K562 (cell line): ENCODE results near the gene PHKA2. TPM values are rescaled to one million over a fixed set of nuclear protein-coding genes. Genes with fewer than 3 reads are reported as not detected.

Experiments used
- CREB1 ChIP-seq, 2 experiments: sonication (generic) in 1 of 2; formaldehyde crosslinking in 1 of 2; IDR thresholded peaks; 2 replicates each; pipeline versions ENCODE4 v1.6.1 to v1.8.0; 2012 to 2022; ENCODE audit warnings: inconsistent platforms in 1 of 2, mild to moderate bottlenecking in 1 of 2, missing genetic modification reagents in 1 of 2, moderate library complexity in 1 of 2
- CREM ChIP-seq: IDR thresholded peaks from 2 replicates; pipeline ENCODE4 v1.6.1; 2014; ENCODE audit warnings: antibody characterized with exemption, low read depth
- HDAC3 ChIP-seq: fragments of 450-650 bp; IDR thresholded peaks from 2 replicates; pipeline ENCODE4 v1.6.1; 2018; ENCODE audit warnings: borderline replicate concordance, mild to moderate bottlenecking, moderate library complexity; ENCODE audit not compliant: partially characterized antibody
- MIER1 ChIP-seq: fragments of 450-650 bp; IDR thresholded peaks from 2 replicates; pipeline ENCODE4 v1.6.1; 2016; ENCODE audit warnings: antibody characterized with exemption, mild to moderate bottlenecking, low read depth
- POLR2B ChIP-seq: fragments of 450-650 bp; IDR thresholded peaks from 2 replicates; pipeline ENCODE4 v1.6.1; 2018; ENCODE audit warnings: low read depth; ENCODE audit not compliant: partially characterized antibody
- RBFOX2 ChIP-seq: fragments of 200-400 bp; formaldehyde crosslinking; IDR thresholded peaks from 2 replicates; pipeline ENCODE4 v1.6.1; 2017; ENCODE audit warnings: low read depth, mild to moderate bottlenecking, low read length, moderate library complexity
- RNF2 ChIP-seq: sonication (generic); IDR thresholded peaks from 2 replicates; pipeline ENCODE4 v1.6.1; 2016
- SNRNP70 ChIP-seq: fragments of 200-400 bp; formaldehyde crosslinking; optimal IDR thresholded peaks from 2 replicates; pipeline ENCODE3; 2017; ENCODE audit warnings: low read depth, low read length
- SUPT5H ChIP-seq: fragments of 450-650 bp; IDR thresholded peaks from 2 replicates; pipeline ENCODE4 v1.6.1; 2016
- TAF7 ChIP-seq: fragments of 450-650 bp; IDR thresholded peaks from 2 replicates; pipeline ENCODE4 v1.6.1; 2016; ENCODE audit warnings: missing genetic modification characterization, missing compliant biosample characterization
- polyA plus RNA-seq, 8 experiments: library from polyadenylated mRNA; depleted of rRNA in 4 of 8; stranded (reverse) in 5 of 8; unstranded in 3 of 8; fragments of >200 nt; fragmentation: Nextera tagmentation in 2 of 8; fragmentation: Illumina TruSeq in 1 of 8; extraction: Ambion mirVana in 2 of 8; extraction: Trizol in 1 of 8; gene quantifications; 2 replicates each; pipeline versions ENCODE4 v1.2.1 to v1.2.3, GENCODE V29; 2011 to 2014; ENCODE audit warnings: inconsistent platforms in 1 of 8, missing spikeins in 1 of 8
- total RNA-seq, 7 experiments: library from RNA; depleted of rRNA in 6 of 7; stranded (reverse); fragments of >200 nt in 6 of 7; fragmentation: Illumina TruSeq in 2 of 7; extraction: Trizol in 2 of 7; gene quantifications; 2 replicates each; pipeline versions ENCODE4 v1.2.1 to v1.2.3, GENCODE V29; 2011 to 2021; ENCODE audit warnings: low replicate concordance in 1 of 7
- TF ChIP-seq, protein P1 (sequence below): fragments of 450-650 bp; IDR thresholded peaks from 2 replicates; pipeline ENCODE4 v1.7.1; 2018; ENCODE audit warnings: mild to moderate bottlenecking, low read depth; ENCODE audit not compliant: partially characterized antibody
- TF ChIP-seq, protein P2 (sequence below): fragments of 450-650 bp; IDR thresholded peaks from 2 replicates; pipeline ENCODE4 v1.6.1; 2018; ENCODE audit warnings: mild to moderate bottlenecking, low read depth; ENCODE audit not compliant: partially characterized antibody
- TF ChIP-seq, protein P3 (sequence below), 2 experiments: fragments of 450-650 bp; IDR thresholded peaks; 2 replicates each; pipeline ENCODE4 v1.6.1; 2016

PHKA2 gene
- total and polyA plus RNA-seq, 9 of the 15 experiments (the other 6 are each of a cell fraction or from before 2014, with no cell fraction given): 2.8 to 33.1 (median 20.3) TPM

DNA sequence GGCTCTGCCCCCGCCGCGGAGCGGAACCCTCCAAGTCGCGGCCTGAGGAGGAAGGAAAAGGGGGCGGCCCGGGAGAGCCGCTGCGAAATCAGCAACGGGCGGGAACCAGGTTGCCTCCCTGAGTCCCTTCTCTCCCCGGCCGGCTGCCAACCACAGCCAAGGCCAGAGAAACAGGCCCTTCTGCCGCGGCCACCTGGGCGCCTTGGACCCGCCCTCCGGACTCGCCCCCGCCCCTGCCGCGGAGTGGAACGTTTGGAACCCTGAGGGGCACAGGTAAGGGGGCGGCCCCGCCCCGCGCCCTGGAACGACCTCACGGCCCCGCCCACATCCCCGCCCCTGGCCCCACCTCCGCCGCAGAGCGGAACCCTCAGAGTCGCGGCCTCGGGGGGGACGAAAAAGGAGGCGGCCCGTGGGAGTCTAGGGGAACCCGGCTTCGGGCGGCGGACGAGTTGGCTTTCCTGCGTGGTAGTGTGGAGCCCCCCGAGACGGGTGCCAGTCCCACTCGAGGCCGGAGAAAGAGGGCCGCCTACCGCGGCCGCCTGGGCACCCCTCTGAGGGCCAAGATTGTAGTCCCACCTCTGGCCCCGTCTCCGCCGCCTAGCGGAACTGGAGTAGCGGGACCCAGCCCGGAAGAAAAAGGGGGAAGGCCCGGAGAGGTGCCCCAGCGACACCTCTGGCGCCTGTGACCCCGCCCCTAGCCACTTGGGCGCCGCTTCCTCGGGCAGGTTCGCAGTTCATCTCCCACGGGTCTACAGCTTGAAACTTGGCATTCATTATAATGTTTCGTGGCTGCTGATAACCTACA, 669 bp upstream of the PHKA2 start (continued):
- TF ChIP-seq, protein P1, sequence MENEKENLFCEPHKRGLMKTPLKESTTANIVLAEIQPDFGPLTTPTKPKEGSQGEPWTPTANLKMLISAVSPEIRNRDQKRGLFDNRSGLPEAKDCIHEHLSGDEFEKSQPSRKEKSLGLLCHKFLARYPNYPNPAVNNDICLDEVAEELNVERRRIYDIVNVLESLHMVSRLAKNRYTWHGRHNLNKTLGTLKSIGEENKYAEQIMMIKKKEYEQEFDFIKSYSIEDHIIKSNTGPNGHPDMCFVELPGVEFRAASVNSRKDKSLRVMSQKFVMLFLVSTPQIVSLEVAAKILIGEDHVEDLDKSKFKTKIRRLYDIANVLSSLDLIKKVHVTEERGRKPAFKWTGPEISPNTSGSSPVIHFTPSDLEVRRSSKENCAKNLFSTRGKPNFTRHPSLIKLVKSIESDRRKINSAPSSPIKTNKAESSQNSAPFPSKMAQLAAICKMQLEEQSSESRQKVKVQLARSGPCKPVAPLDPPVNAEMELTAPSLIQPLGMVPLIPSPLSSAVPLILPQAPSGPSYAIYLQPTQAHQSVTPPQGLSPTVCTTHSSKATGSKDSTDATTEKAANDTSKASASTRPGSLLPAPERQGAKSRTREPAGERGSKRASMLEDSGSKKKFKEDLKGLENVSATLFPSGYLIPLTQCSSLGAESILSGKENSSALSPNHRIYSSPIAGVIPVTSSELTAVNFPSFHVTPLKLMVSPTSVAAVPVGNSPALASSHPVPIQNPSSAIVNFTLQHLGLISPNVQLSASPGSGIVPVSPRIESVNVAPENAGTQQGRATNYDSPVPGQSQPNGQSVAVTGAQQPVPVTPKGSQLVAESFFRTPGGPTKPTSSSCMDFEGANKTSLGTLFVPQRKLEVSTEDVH: peak; percentile 68
- TF ChIP-seq, protein P2, sequence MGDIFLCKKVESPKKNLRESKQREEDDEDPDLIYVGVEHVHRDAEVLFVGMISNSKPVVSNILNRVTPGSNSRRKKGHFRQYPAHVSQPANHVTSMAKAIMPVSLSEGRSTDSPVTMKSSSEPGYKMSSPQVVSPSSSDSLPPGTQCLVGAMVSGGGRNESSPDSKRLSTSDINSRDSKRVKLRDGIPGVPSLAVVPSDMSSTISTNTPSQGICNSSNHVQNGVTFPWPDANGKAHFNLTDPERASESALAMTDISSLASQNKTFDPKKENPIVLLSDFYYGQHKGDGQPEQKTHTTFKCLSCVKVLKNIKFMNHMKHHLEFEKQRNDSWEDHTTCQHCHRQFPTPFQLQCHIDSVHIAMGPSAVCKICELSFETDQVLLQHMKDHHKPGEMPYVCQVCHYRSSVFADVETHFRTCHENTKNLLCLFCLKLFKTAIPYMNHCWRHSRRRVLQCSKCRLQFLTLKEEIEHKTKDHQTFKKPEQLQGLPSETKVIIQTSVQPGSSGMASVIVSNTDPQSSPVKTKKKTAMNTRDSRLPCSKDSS: no peak
- TF ChIP-seq RBFOX2 (peak; percentile 76), POLR2B (peak; percentile 65), TAF7 (tag) (peak; percentile 37; the same call in 1 of the 2 replicates), CREB1 (IDR thresholded peaks at IDR 0.05) (no peak), CREB1 (CRISPR knock-in tag; IDR thresholded peaks at IDR 0.05) (no peak), HDAC3 (peak; percentile 28), SUPT5H (peak; percentile 71), CREM (peak; percentile 14; the same call in 1 of the 2 replicates), MIER1 (0 out of 2 replicates have a peak, but pooled peaks have one; percentile 52), SNRNP70 (no peak), RNF2 (no peak)
- TF ChIP-seq, protein P3, sequence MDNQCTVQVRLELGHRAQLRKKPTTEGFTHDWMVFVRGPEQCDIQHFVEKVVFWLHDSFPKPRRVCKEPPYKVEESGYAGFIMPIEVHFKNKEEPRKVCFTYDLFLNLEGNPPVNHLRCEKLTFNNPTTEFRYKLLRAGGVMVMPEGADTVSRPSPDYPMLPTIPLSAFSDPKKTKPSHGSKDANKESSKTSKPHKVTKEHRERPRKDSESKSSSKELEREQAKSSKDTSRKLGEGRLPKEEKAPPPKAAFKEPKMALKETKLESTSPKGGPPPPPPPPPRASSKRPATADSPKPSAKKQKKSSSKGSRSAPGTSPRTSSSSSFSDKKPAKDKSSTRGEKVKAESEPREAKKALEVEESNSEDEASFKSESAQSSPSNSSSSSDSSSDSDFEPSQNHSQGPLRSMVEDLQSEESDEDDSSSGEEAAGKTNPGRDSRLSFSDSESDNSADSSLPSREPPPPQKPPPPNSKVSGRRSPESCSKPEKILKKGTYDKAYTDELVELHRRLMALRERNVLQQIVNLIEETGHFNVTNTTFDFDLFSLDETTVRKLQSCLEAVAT (IDR thresholded peaks at IDR 0.05): no peak
- TF ChIP-seq, all 486 proteins: peak for 84
